GM13977 (cell line): ENCODE data around the gene SNTG2.

Experiments used
- DNase-seq: peaks from one replicate; pipeline ENCODE4 v3.0.0; 2012; ENCODE audit warnings: low spot score
- in situ Hi-C: fragments of 300-500 bp; cut with MboI; formaldehyde crosslinking; loops from one replicate; pipeline ENCODE4 v1.12.0; 2022; ENCODE audit warnings: low sequenced_read_pairs, low pct_unique_long_range_greater_than_20kb, mixed read lengths, inconsistent platforms; ENCODE audit not compliant: unreplicated experiment
- TF ChIP-seq, protein P1 (sequence below): IDR thresholded peaks from 2 replicates; pipeline ENCODE4 v1.5.1; 2012; ENCODE audit warnings: mild to moderate bottlenecking, control low read depth; ENCODE audit not compliant: insufficient read depth; ENCODE audit errors: extremely low read depth, missing control alignments

SNTG2 gene

DNA sequence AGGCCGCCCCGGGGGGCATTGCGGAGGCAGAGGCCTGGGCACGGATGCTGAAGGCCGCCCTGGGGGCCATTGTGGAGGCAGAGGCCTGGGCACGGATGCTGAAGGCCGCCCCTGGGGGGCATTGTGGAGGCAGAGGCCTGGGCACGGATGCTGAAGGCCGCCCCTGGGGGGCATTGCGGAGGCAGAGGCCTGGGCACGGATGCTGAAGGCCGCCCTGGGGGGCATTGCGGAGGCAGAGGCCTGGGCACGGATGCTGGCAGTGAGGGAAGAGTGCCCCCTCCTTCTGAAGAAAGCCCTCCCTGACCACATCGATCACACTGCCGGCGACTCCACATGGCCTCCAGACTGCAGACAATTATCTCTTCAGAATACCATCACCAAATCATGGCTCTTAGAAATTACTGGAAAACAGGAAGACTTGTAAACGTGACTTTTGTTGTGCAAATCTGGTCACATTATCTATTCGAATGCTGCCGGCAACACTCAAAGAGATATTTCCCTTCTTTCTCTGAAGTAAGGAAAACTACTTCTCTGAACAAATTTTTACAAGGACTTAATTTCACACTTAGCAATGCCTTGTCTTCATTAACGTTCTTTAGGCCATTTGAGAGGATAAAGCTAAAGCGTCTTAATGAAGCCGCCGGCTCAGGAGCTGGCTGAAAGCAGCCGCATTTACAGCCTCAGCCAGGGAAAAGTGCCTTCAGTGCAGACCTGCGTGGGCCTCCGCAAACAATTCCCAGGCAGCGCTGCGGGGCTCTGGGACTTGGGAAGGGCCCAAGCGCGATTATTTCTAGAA, 18.1 kb upstream of the SNTG2 start:
- in situ Hi-C loops = no loop called here
- TF ChIP-seq, protein P1, sequence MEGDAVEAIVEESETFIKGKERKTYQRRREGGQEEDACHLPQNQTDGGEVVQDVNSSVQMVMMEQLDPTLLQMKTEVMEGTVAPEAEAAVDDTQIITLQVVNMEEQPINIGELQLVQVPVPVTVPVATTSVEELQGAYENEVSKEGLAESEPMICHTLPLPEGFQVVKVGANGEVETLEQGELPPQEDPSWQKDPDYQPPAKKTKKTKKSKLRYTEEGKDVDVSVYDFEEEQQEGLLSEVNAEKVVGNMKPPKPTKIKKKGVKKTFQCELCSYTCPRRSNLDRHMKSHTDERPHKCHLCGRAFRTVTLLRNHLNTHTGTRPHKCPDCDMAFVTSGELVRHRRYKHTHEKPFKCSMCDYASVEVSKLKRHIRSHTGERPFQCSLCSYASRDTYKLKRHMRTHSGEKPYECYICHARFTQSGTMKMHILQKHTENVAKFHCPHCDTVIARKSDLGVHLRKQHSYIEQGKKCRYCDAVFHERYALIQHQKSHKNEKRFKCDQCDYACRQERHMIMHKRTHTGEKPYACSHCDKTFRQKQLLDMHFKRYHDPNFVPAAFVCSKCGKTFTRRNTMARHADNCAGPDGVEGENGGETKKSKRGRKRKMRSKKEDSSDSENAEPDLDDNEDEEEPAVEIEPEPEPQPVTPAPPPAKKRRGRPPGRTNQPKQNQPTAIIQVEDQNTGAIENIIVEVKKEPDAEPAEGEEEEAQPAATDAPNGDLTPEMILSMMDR = no peak
- no peak for DNase-seq

DNA sequence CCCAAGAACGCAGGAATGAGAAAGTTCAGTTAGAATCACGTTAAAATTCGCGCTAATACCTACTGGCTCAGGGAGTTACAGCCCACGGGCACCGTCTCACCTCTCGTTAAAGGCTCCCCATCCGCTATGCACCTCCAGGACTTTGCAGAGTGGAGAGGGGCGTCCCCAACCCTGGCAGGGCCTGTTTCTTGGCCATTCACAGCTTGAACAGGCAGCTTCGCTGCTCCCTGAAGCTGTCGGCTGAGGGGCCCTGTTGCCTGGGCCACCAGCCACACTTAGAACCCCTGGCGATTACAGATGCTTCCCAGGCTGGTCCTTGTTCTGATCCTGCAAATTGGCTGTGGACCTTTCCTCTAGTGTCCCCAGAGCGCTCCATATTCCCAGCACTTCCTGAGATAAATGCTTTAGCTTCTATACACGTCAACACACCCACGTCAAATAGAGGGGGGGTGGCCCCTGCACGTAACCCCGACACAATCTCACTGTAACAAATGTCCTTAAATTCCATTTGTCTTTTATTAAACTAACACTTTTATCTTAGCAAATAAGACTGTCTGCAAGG, 16.8 kb upstream of the SNTG2 start:
- no peak for DNase-seq
- TF ChIP-seq, protein P1 = no peak
- in situ Hi-C loops = no loop called here

DNA sequence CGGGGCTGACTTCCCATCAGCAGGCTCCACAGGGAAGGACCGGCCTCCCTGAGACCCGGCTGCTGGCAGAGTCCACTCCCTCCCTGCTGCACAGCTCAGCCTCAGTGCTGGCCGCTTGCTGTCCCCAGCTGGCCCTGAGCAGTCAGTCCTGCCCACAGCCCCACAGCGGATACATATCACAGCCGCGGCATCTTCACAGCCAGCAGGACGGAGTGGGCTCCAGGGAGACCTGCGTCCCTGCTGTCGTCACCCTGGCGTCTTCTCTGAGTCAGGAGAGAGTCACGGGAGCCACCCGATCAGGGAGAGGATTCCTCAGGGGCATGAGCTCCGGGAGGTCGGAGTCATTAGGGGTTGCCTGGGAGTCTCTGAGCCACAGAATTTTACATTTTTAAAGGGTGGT, 13.1 kb upstream of the SNTG2 start:
- in situ Hi-C loops = no loop called here
- TF ChIP-seq, protein P1 = no peak

DNA sequence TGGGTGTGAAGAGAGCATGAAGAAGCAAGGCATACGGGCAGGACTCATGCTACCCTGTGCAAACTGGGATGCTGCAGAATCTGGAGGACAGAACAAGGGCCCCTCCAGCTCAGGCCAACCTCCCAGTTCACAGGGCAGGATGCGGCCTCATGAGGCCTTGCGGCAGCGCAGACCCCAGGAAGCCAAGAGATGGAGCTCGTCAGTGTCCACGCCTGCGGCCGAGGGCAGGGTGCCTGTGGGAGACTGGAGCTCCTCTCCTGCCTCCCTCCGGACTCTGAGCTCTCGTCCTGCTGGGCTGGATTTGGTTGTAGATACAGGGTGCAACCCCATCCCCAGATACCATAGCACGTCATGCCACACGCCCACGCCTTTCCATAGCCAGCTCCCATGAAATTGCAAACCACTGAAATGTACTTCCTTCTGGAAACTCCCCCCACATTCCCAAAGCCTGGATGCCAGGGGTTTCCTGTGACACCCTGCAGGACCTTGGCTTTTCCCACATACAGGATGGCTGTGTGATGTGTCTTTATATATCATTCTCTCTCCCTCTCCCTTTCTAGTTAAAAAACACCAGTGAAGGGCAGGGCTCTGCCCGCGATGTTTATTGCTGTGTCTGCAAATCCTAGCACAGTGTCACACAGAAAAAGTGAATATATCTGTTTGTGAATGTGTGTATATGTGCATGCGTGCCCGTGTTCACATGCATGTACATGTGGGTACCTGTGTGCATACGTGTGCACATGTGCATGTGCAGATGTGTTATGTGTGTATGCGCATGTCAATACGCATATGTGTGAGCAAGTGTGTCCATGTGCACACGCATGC, 12.3 kb upstream of the SNTG2 start:
- in situ Hi-C loops = no loop called here
- DNase-seq = no peak
- TF ChIP-seq, protein P1 = no peak

More for the DNA sequence above, 13.1 kb upstream of the SNTG2 start:
- no peak for DNase-seq

DNA sequence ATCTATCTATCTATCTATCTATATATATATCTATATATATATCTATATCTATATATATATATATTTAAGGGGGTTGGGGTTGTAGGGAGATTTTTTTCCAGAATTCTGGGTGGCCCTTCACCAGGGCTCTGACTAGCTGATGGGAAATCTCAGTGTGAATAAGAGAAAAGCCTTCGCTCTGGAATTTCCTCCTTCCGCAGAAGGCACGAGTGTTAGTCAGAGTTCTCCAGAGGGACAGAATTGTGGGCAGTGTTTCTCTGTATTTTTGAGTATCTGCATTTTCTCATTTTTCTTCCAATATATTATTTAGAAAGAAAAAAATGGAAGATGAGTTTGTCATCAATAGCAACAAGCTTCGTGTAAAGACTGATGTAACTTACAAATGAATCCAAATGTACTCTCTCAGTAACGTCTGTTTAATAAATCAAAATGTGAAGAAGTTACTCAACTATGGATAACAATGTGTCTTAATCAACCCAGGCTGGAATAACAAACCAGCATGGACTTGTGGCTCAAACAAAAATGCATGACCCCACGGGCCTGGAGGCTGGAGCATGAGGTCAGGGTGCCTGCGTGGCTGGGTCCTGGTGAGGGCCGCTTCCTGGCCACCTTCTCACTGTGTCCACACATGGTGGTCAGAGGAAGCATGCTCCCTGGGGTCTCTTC, 10.6 kb upstream of the SNTG2 start:
- no peak for DNase-seq
- TF ChIP-seq, protein P1 = no peak
- in situ Hi-C loops = no loop called here

DNA sequence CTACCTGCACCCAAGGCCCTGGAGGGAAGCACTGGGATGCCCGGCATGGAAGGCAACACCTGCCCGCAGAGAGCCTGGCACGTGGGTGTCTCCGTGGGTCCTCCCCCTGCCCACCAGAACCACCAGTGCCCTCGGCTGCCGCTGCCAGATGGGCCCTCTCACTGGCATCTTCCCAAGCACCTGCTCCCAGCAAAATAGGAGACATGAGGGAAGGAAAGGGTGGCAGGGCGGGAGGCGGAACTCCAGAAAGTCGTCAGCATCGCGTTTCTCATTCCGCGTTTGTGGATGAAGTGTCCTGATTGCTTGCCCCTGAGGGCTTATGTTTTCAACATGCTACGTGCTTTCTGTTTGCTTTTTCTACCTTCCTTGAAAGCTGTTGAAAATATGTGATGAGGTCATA, 8.8 kb upstream of the SNTG2 start:
- TF ChIP-seq, protein P1 = no peak
- in situ Hi-C loops = no loop called here
- DNase-seq = no peak
